Activated naive CD8-positive, alpha-beta T cell treated with anti-CD3 and anti-CD28 coated beads, Interleukin-2, amount 50 U/mL, for 24 hours (primary cell): ENCODE results near the gene KLF1.

Experiments used
- ATAC-seq: fragments of 150-1000 bp; cut with Tn5 transposase; one replicate; pipeline ENCODE4 v1.10.0; 2021
- DNase-seq: peaks from one replicate; pipeline ENCODE4 v3.0.0; 2021
- H3K27ac Mint-ChIP-seq: one replicate; pipeline ENCODE4 v1.8.0; 2021; ENCODE audit warnings: mild to moderate bottlenecking, mixed read lengths
- H3K27me3 Mint-ChIP-seq: one replicate; pipeline ENCODE4 v1.8.0; 2021; ENCODE audit warnings: mixed read lengths
- H3K36me3 Mint-ChIP-seq: one replicate; pipeline ENCODE4 v1.8.0; 2021; ENCODE audit warnings: low read depth, mixed read lengths
- H3K4me1 Mint-ChIP-seq: one replicate; pipeline ENCODE4 v1.8.0; 2021; ENCODE audit warnings: mixed read lengths
- H3K4me3 Mint-ChIP-seq: one replicate; pipeline ENCODE4 v1.8.0; 2021; ENCODE audit warnings: mild to moderate bottlenecking, moderate library complexity, mixed read lengths
- H3K9me3 Mint-ChIP-seq: one replicate; pipeline ENCODE4 v1.8.0; 2021; ENCODE audit warnings: mixed read lengths

The KLF1 gene

GRCh38 chr19:12884627-12884925 is 2.4 kb downstream of the KLF1 start:
- DNase-seq (no peak), ATAC-seq (no peak)
- Mint-ChIP-seq H3K27ac (no peak overlapping the region), H3K4me1 (peaks cover 34% of the 10 kb centered on the region), H3K4me3 (peak overlapping the region; percentile 82), H3K27me3 (no peaks in the 10 kb centered on the region), H3K9me3 (peaks cover 6% of the 10 kb centered on the region), H3K36me3 (no peaks in the 10 kb centered on the region)

GRCh38 chr19:12884202-12884601 is 2.8 kb downstream of the KLF1 start:
- Mint-ChIP-seq H3K4me3 (peak overlapping the region; percentile 21), H3K36me3 (no peaks in the 10 kb centered on the region), H3K27me3 (no peaks in the 10 kb centered on the region), H3K9me3 (peaks cover 6% of the 10 kb centered on the region), H3K27ac (no peak overlapping the region), H3K4me1 (peaks cover 34% of the 10 kb centered on the region)
- no peak for ATAC-seq
- no peak for DNase-seq

DNA sequence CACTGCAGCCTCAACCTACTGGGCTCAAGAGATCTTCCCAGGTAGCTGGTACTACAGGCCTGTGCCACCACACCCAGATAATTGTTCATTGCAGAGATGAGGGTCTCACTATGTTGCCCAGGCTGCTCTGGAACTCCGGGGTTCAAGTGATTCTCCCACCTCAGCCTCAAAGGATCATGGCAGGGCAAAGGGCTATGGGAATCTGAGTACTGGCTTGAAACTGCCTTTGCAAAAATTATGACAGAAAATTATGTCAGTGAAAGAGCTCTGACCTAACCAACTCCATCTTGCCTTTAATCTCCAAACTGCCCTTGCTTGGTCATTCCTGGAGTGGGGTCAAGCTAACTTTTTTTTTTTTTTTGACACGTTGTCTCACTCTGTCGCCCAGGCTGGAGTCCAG is 4.4 kb downstream of the KLF1 start:
- peaks cover 34% of the 10 kb centered on the region for H3K4me1 Mint-ChIP-seq
- no peak overlapping the region for H3K27ac Mint-ChIP-seq

GRCh38 chr19:12881172-12881808 is 5.7 kb downstream of the KLF1 start, which contains the start of gene DNASE2:
TSS of gene DNASE2 (minus strand) at chr19:12881449. CDS start at chr19:12881375, 74 bp downstream.
- H3K4me1 Mint-ChIP-seq: peaks cover 29% of the 10 kb centered on the region
- DNase-seq (peak; percentile 95), ATAC-seq (peak; percentile 75)
- peak within 1 kb of the TSS; percentile 85 for H3K4me3 Mint-ChIP-seq
- peaks cover 6% of the 10 kb centered on the region for H3K36me3 Mint-ChIP-seq
- H3K27ac Mint-ChIP-seq: peak within 1 kb of the TSS; percentile 79
- H3K27me3 Mint-ChIP-seq: no peaks in the 10 kb centered on the region
- peaks cover 6% of the 10 kb centered on the region for H3K9me3 Mint-ChIP-seq

More for the DNA sequence above, 4.4 kb downstream of the KLF1 start:
- DNase-seq (no peak), ATAC-seq (no peak)
- H3K36me3 Mint-ChIP-seq: peaks cover 6% of the 10 kb centered on the region
- H3K27me3 Mint-ChIP-seq: no peaks in the 10 kb centered on the region
- peak overlapping the region; percentile 85 for H3K4me3 Mint-ChIP-seq
- peaks cover 6% of the 10 kb centered on the region for H3K9me3 Mint-ChIP-seq

GRCh38 chr19:12880551-12881171 is 6.3 kb downstream of the KLF1 start:
- DNase-seq: peak; percentile 42
- H3K4me1 Mint-ChIP-seq: peaks cover 28% of the 10 kb centered on the region
- H3K27ac Mint-ChIP-seq: peak overlapping the region; percentile 56
- no peak for ATAC-seq
- H3K9me3 Mint-ChIP-seq: peaks cover 6% of the 10 kb centered on the region
- peak overlapping the region; percentile 85 for H3K4me3 Mint-ChIP-seq
- H3K36me3 Mint-ChIP-seq: peaks cover 6% of the 10 kb centered on the region
- no peaks in the 10 kb centered on the region for H3K27me3 Mint-ChIP-seq

DNA sequence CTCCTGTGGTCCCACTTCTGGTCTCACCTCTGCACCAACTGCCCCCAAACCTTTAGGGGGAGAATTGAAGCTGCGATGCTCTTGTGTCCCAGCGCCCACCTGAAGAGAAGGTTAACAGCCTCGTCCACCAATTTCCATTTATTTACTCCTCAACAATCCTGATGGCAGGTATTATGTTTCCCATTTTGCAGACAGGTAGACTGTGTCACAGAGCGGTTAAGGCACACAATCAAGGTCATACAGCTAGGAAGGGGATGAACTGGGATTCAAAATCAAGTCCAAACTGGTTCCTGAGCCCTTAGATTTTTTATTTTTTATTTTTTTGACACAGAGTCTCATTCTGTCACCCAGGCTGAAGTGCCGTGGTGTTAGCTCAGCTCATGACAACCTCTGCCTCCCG is 11.9 kb downstream of the KLF1 start:
- ATAC-seq (no peak), DNase-seq (no peak)
- Mint-ChIP-seq H3K9me3 (peaks cover 4% of the 10 kb centered on the region), H3K4me1 (peaks cover 1% of the 10 kb centered on the region), H3K27ac (no peak overlapping the region), H3K27me3 (no peaks in the 10 kb centered on the region), H3K36me3 (peaks cover 14% of the 10 kb centered on the region), H3K4me3 (no peak overlapping the region)

DNA sequence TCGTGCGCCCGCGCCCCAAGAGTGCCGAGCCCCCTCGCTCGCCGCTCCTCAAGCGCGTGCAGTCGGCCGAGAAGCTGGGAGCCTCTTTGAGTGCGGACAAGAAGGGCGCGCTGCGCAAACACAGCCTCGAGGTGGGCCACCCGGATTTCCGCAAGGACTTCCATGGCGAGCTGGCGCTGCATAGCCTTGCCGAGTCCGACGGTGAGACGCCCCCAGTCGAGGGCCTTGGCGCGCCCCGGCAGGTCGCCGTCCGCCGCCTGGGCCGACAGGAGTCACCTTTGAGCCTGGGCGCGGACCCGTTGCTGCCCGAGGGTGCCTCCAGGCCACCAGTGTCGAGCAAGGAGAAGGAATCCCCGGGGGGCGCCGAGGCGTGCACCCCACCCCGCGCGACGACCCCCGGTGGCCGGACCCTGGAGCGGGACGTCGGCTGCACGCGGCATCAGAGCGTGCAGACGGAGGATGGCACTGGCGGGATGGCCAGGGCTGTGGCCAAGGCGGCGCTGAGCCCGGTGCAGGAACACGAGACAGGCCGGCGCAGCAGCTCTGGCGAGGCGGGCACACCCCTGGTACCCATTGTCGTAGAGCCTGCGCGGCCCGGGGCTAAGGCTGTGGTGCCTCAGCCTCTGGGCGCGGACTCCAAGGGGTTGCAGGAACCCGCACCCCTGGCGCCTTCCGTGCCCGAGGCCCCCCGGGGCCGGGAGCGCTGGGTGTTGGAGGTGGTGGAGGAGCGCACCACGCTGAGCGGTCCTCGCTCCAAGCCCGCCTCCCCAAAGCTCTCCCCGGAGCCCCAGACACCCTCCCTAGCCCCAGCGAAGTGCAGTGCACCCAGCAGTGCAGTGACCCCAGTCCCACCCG is 12.9 kb downstream of the KLF1 start:
- H3K9me3 Mint-ChIP-seq: peaks cover 4% of the 10 kb centered on the region
- H3K27ac Mint-ChIP-seq: no peak overlapping the region
- H3K36me3 Mint-ChIP-seq: peaks cover 14% of the 10 kb centered on the region
- DNase-seq (no peak), ATAC-seq (peak; percentile 8)
- no peaks in the 10 kb centered on the region for H3K27me3 Mint-ChIP-seq
- H3K4me1 Mint-ChIP-seq: no peaks in the 10 kb centered on the region
- no peak overlapping the region for H3K4me3 Mint-ChIP-seq

DNA sequence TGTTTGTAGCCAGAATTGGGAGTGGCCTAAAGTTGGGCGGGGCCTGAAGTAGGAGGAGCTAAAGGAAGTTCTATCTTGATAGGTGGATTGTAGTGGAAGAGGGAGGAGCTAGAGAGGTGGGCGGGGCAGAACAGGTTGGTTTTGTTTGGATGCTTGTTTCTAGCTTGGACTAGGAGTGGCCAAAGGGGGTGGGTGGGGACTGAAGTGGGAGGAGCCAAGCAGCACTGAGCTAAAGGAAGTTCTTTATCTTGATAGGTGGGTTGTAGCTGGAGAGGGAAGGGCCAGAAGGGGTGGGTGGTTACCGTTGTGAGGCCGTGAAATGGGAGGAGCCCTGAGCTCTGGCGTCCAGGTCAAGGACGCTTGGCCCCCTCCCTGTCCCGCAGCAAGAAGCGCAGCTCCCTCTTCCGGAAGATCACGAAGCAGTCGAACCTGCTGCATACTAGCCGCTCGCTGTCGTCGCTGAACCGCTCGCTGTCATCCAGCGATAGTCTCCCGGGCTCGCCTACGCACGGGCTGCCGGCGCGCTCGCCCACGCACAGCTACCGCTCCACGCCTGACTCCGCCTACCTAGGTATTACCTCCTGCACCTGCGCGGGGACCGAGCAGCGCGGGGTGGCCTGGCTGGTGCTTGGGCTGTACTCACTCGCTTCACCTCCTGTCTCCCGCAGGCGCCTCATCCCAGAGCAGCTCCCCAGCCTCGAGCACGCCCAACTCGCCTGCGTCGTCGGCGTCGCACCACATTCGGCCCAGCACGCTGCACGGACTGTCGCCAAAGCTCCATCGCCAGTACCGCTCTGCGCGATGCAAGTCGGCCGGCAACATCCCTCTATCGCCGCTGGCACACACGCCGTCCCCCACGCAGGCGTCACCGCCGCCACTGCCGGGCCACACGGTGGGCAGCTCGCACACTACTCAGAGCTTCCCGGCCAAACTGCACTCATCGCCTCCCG is 13.8 kb downstream of the KLF1 start:
- H3K9me3 Mint-ChIP-seq: peaks cover 4% of the 10 kb centered on the region
- peak; percentile 57 for DNase-seq
- ATAC-seq: peak; percentile 14
- H3K4me1 Mint-ChIP-seq: peaks cover under 1% of the 10 kb centered on the region
- H3K27ac Mint-ChIP-seq: no peak overlapping the region
- H3K4me3 Mint-ChIP-seq: no peak overlapping the region
- H3K27me3 Mint-ChIP-seq: no peaks in the 10 kb centered on the region
- peaks cover 13% of the 10 kb centered on the region for H3K36me3 Mint-ChIP-seq

GRCh38 chr19:12872255-12872654 is 14.7 kb downstream of the KLF1 start:
- Mint-ChIP-seq H3K27ac (no peak overlapping the region), H3K4me1 (peaks cover 5% of the 10 kb centered on the region), H3K4me3 (no peak overlapping the region), H3K27me3 (no peaks in the 10 kb centered on the region), H3K9me3 (peaks cover 4% of the 10 kb centered on the region), H3K36me3 (peaks cover 8% of the 10 kb centered on the region)
- DNase-seq (no peak), ATAC-seq (no peak)

DNA sequence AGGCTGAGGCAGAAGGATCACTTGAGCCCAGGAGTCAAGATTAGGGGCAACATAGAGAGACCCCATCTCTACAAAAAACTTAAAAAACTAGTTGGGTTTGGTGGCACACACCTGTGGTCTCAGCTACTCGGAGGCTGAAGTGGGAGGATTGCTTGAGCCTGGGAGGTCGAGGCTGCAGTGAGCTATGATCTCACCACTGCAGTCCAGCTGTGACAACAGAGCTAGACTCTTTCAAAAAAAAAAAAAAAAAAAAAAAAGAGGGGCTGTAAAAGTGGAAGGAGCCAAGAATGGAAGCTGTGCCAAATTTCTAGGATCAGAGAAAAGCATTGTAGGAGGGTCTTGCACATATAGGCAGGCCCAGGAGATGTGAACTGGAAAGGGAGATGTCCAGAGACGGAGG is 15.3 kb downstream of the KLF1 start:
- H3K27ac Mint-ChIP-seq: no peak overlapping the region
- peaks cover 10% of the 10 kb centered on the region for H3K4me1 Mint-ChIP-seq
- H3K36me3 Mint-ChIP-seq: peaks cover 8% of the 10 kb centered on the region
- ATAC-seq (no peak), DNase-seq (no peak)
- no peaks in the 10 kb centered on the region for H3K27me3 Mint-ChIP-seq
- peaks cover 4% of the 10 kb centered on the region for H3K9me3 Mint-ChIP-seq
- H3K4me3 Mint-ChIP-seq: no peak overlapping the region

DNA sequence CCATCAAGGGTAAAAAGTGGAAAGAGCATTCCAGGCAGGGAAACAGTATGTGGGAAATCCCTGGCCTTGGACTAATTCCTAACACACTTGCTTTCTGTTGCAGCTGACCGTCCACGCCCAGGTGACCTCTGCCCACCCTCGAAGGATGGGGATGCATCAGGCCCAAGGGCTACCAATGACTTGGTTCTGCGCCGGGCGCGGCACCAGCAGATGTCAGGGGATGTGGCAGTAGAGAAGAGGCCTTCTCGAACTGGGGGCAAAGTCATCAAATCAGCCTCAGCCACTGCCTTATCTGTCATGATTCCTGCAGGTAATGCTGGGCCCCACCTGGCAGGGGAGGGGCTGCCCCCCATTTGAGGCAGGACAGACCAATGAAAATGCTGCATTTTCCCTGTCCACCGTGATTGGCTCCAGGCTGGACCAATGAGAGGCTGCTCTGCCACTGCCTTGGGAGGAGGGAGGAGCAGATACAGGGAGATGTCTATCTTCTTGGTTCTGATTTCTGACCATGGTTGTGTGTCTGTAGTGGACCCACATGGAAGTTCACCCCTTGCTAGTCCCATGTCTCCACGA is 18.4 kb downstream of the KLF1 start:
- ATAC-seq (no peak), DNase-seq (no peak)
- peaks cover 11% of the 10 kb centered on the region for H3K4me1 Mint-ChIP-seq
- no peak overlapping the region for H3K27ac Mint-ChIP-seq
- peaks cover 6% of the 10 kb centered on the region for H3K36me3 Mint-ChIP-seq
- peaks cover 4% of the 10 kb centered on the region for H3K9me3 Mint-ChIP-seq
- no peak overlapping the region for H3K4me3 Mint-ChIP-seq
- peaks cover 4% of the 10 kb centered on the region for H3K27me3 Mint-ChIP-seq

DNA sequence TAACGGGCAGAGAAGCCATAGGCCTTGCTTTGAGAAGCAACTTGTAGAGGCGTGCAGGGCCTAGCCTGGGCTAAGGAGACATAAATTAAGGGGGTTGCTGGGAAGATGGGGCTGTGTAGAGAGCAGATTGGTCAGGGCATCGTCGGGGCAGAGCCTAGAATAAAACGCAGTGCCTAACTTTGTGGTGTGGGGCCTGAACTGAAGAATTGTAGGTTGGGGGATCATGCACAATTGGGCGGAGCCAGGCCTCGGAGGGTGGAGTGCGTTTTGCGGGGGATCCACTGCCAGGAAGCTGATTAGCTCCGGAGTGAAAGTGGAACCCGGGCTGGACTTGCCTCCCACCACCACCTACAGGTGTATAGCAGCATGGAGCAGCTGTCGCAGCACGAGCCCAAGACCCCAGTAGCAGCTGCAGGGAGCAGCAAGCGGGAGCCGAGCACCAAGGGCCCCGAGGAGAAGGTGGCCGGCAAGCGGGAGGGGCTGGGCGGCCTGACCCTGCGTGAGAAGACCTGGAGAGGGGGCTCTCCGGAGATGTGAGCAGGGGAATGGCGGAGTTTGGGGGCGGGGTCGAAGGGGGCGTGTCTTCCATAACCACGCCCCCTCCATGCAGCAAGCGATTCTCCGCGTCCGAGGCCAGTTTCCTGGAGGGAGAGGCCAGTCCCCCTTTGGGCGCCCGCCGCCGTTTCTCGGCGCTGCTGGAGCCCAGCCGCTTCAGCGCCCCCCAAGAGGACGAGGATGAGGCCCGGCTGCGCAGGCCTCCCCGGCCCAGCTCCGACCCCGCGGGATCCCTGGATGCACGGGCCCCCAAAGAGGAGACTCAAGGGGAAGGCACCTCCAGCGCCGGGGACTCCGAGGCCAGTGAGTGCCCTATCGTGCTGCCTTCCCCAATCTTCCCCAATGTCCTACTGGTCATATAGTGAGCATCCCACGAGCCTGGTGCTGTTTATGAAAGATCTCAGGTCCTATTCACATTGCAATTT is 19.6 kb downstream of the KLF1 start:
- ATAC-seq: peak; percentile 55
- Mint-ChIP-seq H3K36me3 (no peaks in the 10 kb centered on the region), H3K27ac (no peak overlapping the region), H3K4me1 (peaks cover 11% of the 10 kb centered on the region), H3K4me3 (peak overlapping the region; percentile 71), H3K9me3 (peaks cover 3% of the 10 kb centered on the region), H3K27me3 (peaks cover 4% of the 10 kb centered on the region)
- DNase-seq: peak; percentile 80
